ENCODE measurements around the gene VCAN.
A peak's percentile ranks its signal among the peaks of the same experiment; 100 is the strongest.

VCAN gene

DNA sequence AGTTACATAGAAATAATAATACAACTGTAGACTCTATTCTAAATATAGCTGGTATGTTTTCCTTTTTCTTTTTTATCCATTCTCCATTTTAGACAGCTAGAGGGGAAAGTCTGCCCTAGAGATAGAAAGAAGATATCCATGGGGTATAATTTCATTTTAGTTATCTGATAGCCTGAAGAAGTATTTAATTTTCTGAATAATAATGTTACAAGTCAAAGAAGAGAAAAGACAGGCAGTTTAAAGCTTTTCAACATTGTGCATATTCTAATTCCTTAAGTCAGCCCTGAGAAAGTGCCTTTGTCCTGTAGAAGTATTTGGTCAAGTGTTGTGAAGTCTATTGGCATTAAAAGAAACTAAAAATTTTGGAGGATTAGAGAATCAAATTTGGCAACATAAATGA is 2.5 kb upstream of the VCAN start:
- no peak for DNase-seq

DNA sequence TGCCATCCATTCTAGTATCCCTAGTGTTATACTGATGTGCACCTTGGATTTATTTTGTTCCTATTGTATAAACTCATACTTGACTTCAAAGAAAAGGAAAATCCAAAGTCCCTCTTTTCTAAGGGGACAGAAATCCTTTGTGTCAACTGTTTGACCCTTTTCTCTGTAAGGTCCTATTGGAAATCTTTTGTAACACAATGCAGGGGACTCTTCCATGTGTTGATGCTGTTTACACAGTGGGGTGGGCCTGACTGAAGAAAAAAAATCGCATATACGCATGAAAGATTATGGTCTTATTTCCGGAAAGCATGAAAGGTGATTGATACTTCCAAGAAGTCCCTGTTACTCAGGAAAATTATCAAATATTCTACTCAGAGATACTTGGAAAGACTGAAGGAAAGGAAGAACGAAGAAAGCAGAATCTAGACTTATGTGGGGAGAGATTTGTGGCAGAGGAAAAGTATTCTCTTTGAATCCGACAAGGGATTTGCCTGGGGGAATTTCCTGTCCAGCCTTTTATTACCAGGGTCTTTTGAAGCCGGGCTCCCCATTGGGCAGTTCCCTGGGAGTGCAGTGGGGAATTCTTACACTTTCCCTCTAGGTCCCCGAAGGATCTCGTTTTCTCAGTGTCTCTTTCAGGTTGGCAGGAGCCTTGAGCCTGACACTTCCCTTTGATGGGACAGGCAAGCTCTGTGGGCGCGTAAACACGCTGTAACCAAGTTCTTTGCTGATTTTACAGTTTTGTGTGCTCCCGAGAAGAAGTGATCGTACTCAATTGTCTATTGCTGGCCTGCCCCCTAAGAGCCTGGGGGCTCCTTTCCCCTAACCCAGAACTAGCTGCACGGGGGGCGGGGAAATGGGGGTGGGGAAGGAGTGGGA is 779 bp upstream of the VCAN start:
- DNase-seq: no peak

DNA sequence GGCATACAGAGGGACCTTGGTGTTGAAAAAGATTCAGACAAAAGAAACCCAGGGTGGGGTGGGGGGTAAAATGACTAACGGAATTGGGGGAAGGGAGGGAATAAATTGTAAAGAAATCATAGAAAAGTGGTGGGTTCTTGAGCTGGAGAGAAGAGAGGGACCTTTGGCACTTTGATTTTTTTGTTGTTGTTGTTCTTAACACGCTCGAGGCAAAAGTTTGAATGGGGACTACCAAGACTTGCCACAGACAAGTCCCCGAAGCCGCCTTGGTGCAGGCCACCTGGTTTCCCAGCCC is 616 bp downstream of the VCAN start:
- DNase-seq: no peak

DNA sequence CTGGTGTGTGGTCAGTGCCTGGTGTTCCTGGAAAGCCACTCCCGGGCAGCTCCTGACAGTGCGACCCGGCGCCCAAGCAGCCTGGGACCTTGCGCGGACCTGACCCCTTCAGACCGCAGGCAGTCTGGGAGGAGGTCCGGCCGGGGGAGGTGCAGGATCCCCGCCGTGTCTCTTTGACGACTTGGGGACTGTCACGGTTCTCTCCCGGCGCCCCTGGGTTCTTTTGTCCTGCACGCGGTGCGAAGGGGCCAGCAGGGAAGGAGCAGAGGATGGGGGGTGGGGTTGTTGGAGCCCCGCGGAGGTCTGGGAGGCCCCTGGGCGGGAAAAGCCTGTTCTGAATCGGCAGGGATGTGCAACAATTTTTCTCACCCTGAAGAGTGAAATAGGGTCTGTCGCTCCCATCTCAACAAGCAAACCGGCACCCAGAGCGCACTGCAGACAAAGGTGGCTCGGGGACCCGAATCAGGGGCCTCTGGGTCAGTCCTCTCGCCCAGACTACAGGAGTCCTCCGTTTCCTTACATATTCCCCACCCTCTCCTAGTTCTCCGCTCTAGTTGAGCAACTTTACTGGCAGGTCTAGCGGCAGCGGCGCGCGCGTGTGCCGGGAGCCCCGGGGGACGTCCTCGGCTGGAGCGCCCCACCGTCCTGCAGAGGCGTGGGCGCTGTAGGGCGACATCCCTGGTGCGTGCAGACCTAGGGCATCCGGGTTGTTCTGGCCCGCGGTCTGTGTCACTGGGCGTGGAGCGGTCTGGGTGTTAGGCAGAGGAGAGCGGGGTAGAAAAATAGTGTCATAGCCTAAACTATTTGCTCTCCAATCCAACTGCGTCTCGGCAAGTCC is 1.2 kb downstream of the VCAN start:
- peak; percentile 66 for DNase-seq

DNA sequence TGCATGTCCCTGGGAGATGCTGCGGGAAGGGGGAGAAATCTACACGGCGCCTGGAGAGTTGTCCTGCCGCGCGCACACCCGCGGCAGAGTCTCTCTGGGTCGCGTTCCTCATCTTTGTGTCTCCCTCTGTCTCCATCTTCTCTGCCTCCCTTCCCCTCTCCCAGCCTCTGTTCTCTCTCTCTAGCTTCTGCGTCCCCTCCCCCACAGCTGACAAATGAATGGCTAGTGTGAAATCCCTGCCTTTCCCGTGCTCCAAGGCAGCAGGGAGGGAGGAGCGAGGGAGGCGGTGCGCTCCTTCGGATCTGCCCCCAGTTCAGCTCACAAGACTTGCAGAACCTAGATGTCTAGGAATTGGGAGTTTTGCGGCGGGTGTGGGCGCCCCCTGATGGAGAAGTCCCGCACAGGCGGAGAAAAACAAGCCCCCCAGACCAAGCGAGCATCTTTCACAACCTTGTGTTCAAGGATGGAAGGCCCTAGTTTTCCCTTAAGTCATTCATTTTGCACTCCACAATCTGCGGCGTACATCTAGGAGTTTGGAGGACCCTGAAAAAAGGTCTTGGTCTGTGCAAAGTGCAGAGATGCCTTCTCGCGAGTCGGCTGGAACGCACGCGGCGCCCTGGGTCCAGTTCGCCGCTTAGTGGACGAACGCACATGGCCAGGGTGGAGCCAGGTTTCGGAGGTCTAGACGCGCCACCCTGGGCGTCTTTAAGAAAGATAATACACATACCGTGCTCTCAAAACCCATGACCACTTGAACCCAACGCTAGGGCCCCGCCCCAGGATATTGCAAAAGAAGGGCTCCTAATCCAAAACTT is 2.0 kb downstream of the VCAN start:
- DNase-seq: peak; percentile 83

DNA sequence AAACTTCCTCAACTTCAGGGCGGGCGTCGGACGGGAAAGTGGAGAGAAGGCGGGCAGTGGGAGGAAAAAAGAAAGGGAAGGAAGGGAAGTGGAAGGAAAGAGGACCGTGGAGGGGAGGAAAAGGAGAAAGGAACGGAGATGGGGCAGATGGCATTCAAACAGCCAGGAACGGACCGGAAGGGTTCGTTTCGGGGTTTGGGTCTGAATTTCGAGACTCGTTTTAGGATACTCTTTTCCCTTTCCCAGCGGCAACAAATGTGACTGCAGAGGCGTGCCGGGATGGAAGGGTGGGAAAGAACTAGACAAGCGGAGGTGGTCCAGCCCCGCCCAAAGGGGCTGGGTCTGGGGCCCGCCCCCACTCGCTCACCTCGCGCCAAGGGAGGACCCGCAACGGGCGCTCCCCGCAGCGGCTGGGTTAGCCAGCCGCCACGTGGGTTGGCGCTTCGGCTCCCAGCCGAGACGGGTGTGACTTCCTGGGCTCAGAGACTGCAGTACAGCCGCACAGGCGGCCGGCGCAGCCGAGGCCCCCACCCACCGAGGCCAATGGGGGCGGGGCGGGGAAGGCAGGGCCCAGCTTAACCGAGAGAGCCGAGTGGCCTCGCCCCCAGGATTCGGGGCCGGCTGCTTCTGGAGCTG is 2.7 kb downstream of the VCAN start:
- peak; percentile 71 for DNase-seq

DNA sequence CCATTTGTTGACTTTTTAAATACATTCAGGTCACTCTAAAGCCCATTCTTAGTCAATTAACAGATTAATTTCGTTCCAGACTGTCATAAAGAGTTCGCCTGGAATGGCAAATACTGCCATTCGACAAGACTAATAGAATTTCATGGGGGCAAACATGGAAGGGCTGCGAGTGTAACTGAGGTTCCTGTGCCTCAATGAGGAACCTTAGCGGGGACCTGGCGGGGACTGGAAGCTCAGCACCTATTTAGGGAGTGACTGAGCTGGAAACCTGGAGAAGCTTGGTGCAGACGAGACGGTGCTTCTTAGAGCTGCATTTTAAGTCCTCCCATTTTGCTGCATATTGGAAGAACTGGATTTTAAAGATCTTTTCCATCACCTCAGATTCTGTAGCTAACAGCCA is 3.4 kb downstream of the VCAN start:
- DNase-seq: no peak

DNA sequence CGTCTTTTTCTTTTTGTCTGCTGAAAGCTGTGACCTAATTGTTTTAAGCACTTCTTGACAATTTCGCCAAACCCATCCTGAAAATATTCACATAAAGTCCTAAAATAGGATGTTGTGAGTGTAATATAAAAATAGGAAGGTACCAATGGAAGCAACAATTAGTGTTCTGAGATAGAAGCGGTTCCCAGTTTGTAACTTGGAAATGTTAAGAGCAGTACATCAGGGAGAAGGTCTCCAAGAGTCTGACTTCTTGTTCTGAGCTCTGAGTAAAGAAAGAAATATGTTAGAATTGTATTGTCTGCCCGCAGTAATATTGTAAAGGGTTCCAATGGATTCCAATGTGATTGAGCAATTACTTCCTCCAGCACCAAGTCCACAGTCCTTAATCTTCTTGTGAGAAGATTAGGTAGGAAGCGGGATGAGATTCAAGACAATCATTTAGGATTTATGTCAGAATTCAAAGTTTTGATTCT is 3.9 kb downstream of the VCAN start:
- DNase-seq: no peak

DNA sequence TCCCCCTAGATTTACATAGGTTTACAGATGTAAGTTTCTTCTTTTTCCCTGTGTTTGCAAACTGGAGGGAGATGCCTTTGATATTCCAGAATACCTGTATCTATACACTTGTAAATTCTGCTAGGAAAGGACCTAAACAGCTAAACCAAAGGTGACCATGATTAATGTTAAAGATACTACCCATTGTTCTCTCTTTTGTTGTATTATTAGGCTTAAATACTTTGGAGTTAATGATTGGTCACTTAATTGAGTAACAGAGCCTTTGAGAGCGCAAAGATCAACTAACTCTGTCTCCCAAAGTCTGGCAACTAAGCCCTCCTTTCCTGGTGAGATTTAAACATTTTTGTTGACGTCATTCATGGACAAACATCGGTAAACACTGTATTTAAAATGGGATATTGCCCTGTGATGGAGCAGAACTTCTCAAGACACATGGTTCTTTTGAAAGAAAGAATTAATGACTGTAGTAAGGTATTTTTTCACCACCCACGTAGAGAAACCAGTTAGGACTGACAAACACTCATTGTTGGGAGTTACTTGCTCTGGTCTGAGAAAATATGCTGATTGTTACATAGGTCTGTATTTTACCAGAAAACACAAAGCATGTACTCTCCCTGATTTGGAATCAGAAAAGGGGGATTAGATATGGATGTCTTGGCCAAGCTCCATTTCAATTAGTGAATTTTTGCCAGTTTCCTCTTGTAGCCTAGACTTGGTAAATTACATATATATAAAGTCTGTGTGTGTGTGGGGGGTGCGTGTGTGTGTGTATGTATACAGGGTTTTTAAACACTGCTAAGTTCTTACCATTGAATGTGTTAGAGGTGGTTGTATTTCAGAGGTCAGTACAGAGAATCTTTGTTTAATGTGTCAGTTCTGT is 4.6 kb downstream of the VCAN start:
- DNase-seq: no peak

DNA sequence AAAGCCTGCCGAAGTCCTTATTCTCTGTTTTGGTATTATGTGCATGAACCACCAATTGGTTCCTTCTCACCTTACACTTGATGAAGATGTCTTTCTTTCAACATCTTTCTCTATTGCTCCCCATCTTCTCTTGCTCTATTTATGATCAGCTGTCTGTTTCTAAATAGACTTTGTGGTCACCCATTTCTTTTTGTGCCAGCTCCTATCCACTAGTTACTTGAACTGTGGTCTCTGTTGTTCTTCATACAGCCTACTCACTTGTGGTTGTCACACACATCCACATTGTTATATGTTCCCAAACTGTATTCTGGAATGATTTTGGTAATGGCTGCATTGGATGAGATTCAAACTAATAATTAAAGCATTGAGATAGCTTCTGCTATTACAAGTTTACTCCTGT is 11.4 kb downstream of the VCAN start:
- no peak for DNase-seq

DNA sequence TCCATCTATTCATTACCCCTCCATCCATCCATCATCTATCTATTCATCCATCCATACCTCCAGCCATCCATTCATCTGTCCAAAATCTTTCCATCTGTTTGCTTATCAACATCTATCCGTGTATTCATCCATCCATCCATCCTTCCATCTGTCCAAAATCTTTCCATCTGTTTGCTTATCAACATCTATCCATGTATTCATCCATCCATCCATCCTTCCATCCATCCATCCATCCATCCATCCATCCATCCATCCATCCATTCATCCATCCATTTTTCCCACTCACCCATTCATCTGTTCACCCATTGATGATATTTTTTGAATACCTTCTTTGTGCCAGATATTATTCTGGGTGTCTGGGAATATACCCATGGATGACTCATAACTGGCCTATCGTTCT is 12.8 kb downstream of the VCAN start:
- DNase-seq: no peak

DNA sequence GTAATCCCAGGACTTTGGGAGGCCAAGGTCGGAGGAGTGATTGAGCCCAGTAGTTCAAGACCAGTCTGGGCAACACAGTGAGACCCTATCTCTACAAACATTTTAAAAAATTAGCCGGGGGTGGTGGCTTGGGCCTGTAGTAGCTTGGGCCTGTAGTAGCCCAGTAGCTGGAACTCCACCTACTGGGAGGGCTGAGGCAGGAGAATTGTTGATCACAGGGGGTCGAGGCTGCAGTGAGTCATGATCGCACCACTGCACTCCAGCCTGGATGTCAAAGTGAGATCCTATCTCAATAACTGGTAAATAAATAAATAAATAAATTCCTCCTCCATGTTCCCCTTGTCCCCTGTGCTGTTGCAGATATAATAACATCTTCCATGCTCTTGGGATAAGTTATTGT is 14.3 kb downstream of the VCAN start:
- no peak for DNase-seq

DNA sequence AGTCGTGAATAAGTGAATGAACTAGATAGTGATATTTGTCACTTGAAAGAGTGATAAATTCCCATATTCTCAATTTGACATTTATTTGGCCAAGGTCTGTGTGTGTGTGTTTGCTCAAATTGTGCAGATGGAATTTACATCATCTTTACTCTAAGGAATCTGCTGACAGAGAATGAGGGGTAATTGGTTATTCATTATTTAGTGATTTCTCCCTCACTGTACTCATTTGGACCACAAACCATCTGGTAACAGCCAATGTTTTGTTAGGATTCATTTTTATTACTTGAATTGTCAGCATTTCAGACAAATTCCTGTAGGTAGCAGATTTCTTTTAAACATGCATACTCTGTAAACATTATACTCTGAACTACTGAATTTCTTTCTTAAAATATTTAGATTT is 15.6 kb downstream of the VCAN start:
- DNase-seq: no peak

DNA sequence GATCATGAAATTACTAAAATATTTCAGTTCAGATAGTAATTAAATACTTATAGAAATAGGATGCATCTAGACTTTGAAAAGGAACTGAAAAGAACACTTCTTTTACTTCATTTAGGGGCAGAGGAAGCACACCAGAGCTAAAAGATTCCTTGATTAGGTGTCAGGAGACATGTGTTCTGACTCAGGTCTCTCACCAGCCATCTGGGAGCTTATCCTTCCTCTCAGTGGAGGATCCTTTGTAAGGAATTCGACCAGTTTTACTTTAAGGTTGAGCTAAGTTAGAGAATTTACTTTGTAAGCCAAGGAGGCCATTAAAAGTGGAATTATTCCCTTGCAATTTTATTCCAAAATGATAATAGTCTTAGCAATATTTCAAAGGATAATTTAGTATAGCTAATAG is 16.7 kb downstream of the VCAN start:
- DNase-seq: no peak

DNA sequence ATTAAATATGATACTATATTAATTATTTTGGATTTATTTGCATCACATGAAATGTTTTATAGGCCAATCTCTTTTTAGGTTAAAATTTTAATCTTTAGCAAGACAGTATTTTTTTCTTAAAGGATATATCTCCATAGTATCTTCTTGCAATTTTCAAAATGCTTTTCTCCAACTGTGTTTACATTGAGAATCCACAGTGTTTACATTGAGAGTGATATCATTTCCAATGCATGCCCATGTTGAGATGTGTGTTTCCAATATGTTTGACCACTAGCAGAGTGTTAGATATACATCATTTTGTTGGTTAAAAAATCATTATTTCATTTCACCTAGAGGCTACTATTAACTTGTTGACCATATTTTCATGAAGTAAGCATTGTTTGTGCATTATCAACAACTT is 17.3 kb downstream of the VCAN start:
- DNase-seq: no peak

DNA sequence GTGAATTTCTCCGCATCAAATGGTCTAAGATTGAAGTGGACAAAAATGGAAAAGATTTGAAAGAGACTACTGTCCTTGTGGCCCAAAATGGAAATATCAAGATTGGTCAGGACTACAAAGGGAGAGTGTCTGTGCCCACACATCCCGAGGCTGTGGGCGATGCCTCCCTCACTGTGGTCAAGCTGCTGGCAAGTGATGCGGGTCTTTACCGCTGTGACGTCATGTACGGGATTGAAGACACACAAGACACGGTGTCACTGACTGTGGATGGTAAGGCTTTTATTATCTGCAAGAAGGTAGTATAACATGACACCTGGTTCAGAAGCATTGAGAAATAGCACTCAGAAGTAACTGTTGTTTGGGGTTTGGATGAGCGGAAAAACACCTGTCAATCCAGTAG is 18.7 kb downstream of the VCAN start:
- no peak for DNase-seq

DNA sequence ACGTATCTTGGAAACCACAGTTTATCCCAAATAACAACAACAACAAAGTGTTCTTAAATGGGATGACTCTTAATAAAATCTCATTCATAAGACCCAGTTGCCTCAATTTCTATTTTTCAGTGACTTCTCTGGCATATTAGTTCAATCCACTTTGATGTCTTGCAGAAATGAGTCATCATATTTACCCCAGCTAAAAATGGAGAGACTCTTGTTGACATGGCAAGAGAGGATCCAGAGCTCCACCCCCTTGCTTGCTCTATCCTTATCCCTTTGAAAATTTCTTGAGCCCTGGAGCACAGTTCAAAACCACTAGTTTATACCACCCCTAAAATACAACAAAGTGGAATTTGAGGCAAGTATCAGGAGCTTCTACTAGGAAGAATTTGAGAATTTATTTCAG is 20.8 kb downstream of the VCAN start:
- no peak for DNase-seq

DNA sequence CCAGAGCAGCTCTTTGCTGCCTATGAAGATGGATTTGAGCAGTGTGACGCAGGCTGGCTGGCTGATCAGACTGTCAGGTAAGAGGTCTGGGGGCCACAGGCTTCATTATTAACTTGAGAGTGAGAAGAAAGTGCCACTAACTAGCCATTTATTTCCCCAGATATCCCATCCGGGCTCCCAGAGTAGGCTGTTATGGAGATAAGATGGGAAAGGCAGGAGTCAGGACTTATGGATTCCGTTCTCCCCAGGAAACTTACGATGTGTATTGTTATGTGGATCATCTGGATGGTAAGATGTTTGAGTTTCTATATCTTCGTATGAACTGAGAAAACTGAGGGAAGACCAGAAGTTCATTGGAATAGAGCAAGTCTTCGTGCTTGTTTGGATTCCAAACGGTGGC is 22.1 kb downstream of the VCAN start:
- no peak for DNase-seq

DNA sequence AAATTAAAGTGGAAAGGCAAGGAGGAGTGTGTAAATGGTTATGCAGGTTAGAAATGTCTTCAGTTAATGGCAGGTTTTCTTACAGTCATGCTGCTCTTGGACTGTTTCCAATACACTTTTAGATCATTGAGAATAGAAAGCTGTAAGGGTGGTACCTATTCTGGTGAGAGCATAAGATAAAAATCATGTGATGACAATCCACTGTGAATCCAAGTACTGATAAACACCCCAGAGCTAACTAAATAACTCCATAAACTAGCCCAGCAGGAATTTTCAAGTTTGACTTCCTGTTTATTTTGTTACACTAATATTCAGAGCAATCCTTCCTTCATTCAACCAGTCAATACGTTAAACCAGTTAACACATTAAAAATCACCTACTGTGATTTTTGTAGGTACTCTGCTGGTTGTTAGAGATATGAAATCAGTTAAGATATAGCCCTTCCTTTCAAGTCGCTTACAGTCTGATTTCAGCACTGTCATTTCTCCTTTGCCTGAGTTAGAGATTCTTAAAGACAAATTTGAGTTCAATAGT is 22.6 kb downstream of the VCAN start:
- no peak for DNase-seq

DNA sequence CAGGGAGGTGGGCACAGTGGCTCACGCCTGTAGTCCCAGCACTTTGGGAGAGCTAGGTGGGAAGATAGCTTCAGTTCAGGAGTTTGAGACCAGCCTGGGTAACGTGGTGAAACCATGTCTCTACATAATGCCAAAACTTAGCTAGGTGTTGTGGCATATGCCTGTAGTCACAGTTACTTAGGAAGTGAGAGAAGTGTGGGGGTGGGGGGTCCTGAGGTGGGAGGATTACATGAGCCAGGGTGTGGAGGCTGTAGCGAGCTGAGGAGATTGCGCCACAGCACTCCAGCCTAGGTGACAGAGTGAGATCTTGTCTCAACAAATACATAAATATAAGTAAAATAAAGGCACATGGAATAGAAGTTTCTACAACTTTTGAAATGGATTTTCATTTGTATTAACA is 23.1 kb downstream of the VCAN start:
- DNase-seq: no peak

DNA sequence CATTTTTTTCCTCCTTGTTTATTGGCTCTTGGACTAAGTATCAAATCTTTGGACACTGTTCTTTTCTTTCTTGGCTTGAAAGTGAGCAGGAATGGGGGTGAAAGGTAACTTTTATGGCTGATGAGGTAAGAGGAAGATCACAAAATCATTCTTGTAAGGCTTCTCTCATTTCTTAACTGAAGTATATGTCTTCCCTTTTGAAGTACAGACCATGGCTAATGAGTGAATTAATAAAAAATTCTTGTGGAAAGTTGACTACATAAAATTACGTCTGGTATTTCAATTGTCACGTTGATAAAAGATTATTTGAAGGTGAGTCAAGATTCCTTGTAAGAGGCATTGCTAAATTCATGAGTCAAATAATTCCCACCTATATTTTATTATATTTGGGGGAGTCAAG is 25.1 kb downstream of the VCAN start:
- no peak for DNase-seq

DNA sequence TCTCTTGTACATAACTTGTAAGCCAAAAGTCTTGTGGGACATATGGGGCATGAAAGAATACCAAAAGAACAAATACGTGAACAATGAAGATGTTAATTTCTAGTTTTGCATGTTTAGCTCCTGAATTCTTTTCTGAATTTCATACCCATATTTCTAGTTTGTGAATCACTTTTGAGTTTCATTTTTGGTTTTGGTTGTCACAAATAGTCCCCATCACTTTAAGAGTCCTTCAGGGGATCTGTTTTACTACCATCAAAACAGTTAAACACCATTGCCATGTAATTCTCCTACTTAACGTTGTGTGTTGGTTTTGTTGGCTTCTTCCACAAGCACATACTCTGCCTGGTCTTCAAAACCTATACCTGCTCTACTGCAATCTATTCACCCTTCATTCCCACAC is 27.0 kb downstream of the VCAN start:
- no peak for DNase-seq

All from activated CD8-positive, alpha-beta memory T cell treated with anti-CD3 and anti-CD28 coated beads for 24 hours (primary cell).